Kidney epithelial cell (primary cell): ENCODE measurements around the gene ABCD2. TPM values are rescaled to one million over a fixed set of nuclear protein-coding genes. Genes with fewer than 3 reads are reported as not detected.

Experiments
- DNase-seq: peaks from one replicate; pipeline ENCODE4 v3.0.0-alpha.2; 2010; ENCODE audit warnings: low read depth
- H3K27me3 ChIP-seq: 2 replicates; pipeline ENCODE4 v1.6.0; 2011; ENCODE audit warnings: low read length; ENCODE audit not compliant: control insufficient read depth, insufficient read depth
- H3K36me3 ChIP-seq: 2 replicates; pipeline ENCODE4 v1.5.1; 2011; ENCODE audit warnings: low read length; ENCODE audit not compliant: control insufficient read depth, insufficient read depth
- H3K4me3 ChIP-seq: 2 replicates; pipeline ENCODE4 v1.5.1; 2011; ENCODE audit warnings: low read depth, mild to moderate bottlenecking, control low read depth, low read length
- total RNA-seq: library from RNA; depleted of rRNA; stranded (reverse); fragments of >200 nt; gene quantifications from 2 replicates; pipeline ENCODE4 v1.2.3, GENCODE V29; 2015
- TF ChIP-seq, protein P1 (sequence below): IDR thresholded peaks from 2 replicates; pipeline ENCODE4 v1.5.1; 2011; ENCODE audit warnings: mild to moderate bottlenecking, moderate library complexity, low read length, control low read depth, inconsistent platforms; ENCODE audit not compliant: insufficient read depth, poor library complexity, severe bottlenecking

The ABCD2 gene
- total RNA-seq, 1 donor from 2014 or later, result not detected

DNA sequence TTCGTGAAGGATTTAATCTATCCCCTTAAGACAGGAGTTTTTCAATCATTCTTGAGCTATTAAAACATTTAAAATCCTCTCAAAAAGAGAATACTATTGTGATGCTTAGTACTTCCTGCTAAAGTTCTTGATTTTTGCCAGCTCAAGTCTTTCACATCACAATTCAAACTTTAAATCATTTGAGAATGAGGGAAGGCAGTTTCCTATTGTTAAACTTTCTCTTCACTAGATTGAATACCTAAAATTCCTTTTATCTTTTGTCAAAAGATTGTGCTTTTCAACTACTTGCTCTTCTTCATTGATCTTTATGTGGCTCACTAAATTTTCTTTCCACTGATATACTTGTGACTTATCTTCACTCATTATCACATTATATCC, 44.1 kb downstream of the ABCD2 start:
- Histone ChIP-seq H3K36me3 (no peaks in the 10 kb centered on the region), H3K27me3 (no peaks in the 10 kb centered on the region), H3K4me3 (no peak overlapping the region)
- no peak for DNase-seq
- TF ChIP-seq, protein P1, sequence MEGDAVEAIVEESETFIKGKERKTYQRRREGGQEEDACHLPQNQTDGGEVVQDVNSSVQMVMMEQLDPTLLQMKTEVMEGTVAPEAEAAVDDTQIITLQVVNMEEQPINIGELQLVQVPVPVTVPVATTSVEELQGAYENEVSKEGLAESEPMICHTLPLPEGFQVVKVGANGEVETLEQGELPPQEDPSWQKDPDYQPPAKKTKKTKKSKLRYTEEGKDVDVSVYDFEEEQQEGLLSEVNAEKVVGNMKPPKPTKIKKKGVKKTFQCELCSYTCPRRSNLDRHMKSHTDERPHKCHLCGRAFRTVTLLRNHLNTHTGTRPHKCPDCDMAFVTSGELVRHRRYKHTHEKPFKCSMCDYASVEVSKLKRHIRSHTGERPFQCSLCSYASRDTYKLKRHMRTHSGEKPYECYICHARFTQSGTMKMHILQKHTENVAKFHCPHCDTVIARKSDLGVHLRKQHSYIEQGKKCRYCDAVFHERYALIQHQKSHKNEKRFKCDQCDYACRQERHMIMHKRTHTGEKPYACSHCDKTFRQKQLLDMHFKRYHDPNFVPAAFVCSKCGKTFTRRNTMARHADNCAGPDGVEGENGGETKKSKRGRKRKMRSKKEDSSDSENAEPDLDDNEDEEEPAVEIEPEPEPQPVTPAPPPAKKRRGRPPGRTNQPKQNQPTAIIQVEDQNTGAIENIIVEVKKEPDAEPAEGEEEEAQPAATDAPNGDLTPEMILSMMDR, result no peak

DNA sequence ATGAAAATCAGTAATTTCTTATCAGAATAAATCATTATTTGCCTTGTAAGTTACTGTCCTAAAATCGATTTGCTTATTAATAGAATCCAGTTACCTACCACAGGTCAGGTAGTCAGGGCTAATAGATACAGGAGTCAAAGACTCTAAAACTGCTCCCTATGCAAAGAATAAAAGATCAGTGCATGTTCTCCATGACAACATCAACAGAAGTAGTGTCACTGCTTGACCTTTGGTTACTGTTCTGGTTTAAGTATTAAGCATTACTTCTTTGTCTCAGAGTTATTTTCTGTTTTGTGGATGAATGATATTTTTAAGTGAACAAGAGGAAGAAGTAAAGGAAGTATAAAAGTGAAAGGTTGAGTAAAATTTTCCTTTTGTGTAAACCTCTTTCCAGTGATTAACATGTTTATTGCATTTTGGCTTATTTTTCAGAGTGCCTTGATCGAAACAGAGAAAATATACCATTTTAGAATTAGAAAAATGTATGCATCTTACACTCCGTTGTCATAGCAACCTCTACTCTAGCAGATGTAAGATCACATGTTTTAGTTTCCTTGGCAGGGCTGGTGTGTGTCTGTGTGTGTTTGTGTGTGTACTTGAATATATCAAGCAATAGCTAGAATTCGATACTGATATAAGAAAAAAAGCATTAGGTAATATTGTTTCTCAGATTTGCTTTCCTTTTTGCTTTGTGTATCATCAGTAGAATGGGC, 44.7 kb downstream of the ABCD2 start:
- Histone ChIP-seq H3K27me3 (no peaks in the 10 kb centered on the region), H3K4me3 (no peak overlapping the region), H3K36me3 (no peaks in the 10 kb centered on the region)
- TF ChIP-seq, protein P1, result no peak
- DNase-seq, result no peak

DNA sequence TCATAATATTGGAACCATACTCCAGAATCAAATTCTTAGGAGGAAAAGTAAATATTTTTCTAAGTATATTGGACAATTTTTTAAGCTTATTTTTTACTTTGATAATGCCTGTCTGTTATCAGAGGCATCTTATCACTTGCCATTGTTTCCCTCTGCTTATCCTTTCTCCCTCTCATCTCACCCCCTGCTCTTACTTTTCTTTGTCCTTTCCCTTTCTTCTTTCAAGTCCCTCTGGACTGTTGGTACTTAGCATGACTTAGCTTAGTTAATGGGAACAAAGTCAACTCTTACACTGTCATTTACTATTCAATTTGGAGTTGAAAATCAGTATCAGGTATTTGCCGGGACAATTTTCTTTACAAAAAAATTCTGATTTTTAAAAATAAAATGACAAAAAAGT, 45.2 kb downstream of the ABCD2 start:
- Histone ChIP-seq H3K4me3 (no peak overlapping the region), H3K27me3 (no peaks in the 10 kb centered on the region), H3K36me3 (no peaks in the 10 kb centered on the region)
- TF ChIP-seq, protein P1, result no peak
- no peak for DNase-seq

DNA sequence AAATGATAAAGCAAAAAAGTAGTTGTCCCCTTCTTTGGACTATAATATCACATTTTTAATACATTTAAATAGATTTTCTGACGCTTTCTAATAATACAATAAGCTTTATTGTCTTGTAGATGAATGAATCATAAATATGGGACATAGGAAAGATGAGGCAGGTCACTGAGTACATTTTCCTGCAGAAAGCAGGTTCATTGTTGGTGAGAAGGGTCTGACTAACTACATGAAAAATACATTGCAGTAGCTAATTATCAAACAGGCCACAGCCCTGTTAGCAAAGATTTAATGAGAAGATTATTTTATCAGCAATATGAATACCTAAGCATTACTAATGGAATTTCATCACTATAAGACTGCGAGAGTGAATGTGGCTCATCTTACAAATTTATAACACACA, 45.6 kb downstream of the ABCD2 start:
- TF ChIP-seq, protein P1, result no peak
- H3K4me3 ChIP-seq, result no peak overlapping the region
- H3K36me3 ChIP-seq, result no peaks in the 10 kb centered on the region
- H3K27me3 ChIP-seq, result no peaks in the 10 kb centered on the region
- no peak for DNase-seq

DNA sequence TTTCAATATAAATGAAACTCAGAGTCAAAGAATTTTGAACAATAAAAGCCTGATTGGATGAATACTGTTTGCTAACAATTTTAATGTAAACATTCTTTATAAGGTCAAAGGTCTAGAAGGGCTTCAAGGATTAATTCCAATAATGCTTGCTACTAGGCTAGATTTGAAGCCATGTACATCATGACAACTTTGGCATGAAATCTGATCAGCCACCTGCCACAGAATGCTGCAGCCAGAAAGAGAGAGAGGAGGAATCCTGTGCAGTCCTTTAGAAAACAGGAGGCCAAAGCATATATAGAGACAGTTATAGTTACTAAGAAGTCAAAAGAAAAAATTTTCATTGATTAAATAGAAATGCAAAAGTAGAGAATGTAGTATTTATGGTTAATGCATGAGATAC, 47.1 kb downstream of the ABCD2 start:
- no peak for DNase-seq
- TF ChIP-seq, protein P1, result no peak
- Histone ChIP-seq H3K27me3 (no peaks in the 10 kb centered on the region), H3K4me3 (no peak overlapping the region), H3K36me3 (no peaks in the 10 kb centered on the region)

DNA sequence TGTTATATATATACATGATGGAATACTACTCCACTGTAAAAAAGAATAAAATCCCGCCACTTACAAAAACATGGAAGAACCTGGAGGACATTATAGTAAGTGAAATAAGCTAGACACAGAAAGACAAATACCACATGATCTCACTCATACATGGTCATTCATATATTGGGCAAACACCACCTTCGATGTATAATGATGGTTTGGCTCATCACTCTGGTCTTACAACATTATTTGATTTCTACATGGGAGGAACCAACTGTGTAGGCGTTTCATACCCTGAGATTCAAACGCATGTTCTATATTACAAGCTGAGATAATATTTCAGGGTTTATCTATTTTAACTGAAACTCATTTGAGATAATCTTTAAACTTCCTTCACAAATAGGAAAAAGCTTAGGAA, 48.3 kb downstream of the ABCD2 start:
- no peaks in the 10 kb centered on the region for H3K27me3 ChIP-seq
- no peaks in the 10 kb centered on the region for H3K36me3 ChIP-seq
- no peak for DNase-seq
- H3K4me3 ChIP-seq, result no peak overlapping the region
- TF ChIP-seq, protein P1, result no peak
